Measurements from ENCODE around the gene FXYD6.

DNA sequence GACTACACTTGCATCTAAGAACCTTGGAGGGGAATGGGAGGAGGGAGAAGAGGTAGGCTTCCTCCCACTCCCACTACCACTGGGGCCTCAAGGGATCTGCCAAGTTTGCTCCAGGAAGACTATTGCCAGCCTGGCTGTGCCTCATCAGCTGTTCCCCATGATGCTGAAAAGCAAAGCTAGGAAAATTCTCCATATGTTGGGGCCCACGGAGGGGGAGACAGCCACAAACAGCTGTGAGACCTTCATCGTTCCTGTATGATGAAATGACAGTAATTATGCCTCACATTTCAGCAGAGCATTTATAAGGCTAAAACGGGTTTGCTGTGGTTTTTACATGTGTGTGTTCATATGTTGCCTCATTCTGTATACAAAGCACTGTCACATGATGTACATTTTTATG lies 86.2 kb downstream of the FXYD6 start:
- no peak for TF ChIP-seq CTCF (IDR thresholded peaks at IDR 0.05; ENCODE audit: low read depth, low read length, missing input control)
- no peak for TF ChIP-seq TAF1 (conservative IDR thresholded peaks at IDR 0.05)
- no peak for TF ChIP-seq ZBTB33 (IDR thresholded peaks at IDR 0.05)
- TF ChIP-seq GABPA (IDR thresholded peaks at IDR 0.05 in 1 of 2, conservative IDR thresholded peaks at IDR 0.05 in 1 of 2) = no peak
- TF ChIP-seq EGR1 (IDR thresholded peaks at IDR 0.05; ENCODE audit: low read depth in 2 of 2) = no peak
- TF ChIP-seq, protein P1, sequence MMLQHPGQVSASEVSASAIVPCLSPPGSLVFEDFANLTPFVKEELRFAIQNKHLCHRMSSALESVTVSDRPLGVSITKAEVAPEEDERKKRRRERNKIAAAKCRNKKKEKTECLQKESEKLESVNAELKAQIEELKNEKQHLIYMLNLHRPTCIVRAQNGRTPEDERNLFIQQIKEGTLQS (IDR thresholded peaks at IDR 0.05) = no peak
- TF ChIP-seq, protein P2, sequence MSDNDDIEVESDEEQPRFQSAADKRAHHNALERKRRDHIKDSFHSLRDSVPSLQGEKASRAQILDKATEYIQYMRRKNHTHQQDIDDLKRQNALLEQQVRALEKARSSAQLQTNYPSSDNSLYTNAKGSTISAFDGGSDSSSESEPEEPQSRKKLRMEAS (IDR thresholded peaks at IDR 0.05) = no peak
- TF ChIP-seq REST (IDR thresholded peaks at IDR 0.05) = no peak
